GM23338 (cell line): ENCODE results near the gene ZAR1. TPM values are rescaled to one million over a fixed set of nuclear protein-coding genes. Genes with fewer than 3 reads are reported as not detected.

Experiments used
- ATAC-seq: fragments of 200-7000 bp; cut with Tn5 transposase; 3 replicates; pipeline ENCODE4 v1.9.1; 2020
- DNase-seq: peaks from one replicate; pipeline ENCODE4 v3.0.0-alpha.2; 2015; ENCODE audit warnings: low spot score
- H2AFZ ChIP-seq: fragments of 200-600 bp; sonication (generic); 2 replicates; pipeline ENCODE4 v1.8.0; 2016; ENCODE audit warnings: antibody characterized with exemption, mild to moderate bottlenecking, moderate library complexity
- H3F3A ChIP-seq: fragments of 200-600 bp; sonication (generic); replicated peaks from 2 replicates; pipeline ENCODE4 v1.8.0; 2017; ENCODE audit warnings: antibody characterized with exemption, mixed run types, low read depth
- H3K27ac ChIP-seq: fragments of 200-600 bp; sonication (generic); 2 replicates; pipeline ENCODE4 v1.6.1; 2016; ENCODE audit warnings: low read depth
- H3K27me3 ChIP-seq: fragments of 200-600 bp; sonication (generic); 2 replicates; pipeline ENCODE4 v1.8.0; 2016; ENCODE audit warnings: mild to moderate bottlenecking, mixed run types, moderate library complexity; ENCODE audit not compliant: insufficient read depth
- H3K36me3 ChIP-seq: fragments of 200-600 bp; sonication (generic); 2 replicates; pipeline ENCODE4 v1.8.0; 2016; ENCODE audit warnings: mild to moderate bottlenecking; ENCODE audit not compliant: insufficient read depth
- H3K4me1 ChIP-seq: fragments of 200-600 bp; sonication (generic); 2 replicates; pipeline ENCODE4 v1.8.0; 2016; ENCODE audit warnings: mild to moderate bottlenecking, moderate library complexity; ENCODE audit not compliant: insufficient read depth
- H3K4me2 ChIP-seq: fragments of 200-600 bp; sonication (generic); 2 replicates; pipeline ENCODE4 v1.7.1; 2017; ENCODE audit warnings: mixed run types
- H3K4me3 ChIP-seq: fragments of 200-600 bp; sonication (generic); 2 replicates; pipeline ENCODE4 v1.6.1; 2016; ENCODE audit warnings: mixed run types
- H3K79me2 ChIP-seq: fragments of 200-600 bp; sonication (generic); replicated peaks from 2 replicates; pipeline ENCODE4 v1.8.0; 2017; ENCODE audit warnings: mild to moderate bottlenecking; ENCODE audit not compliant: insufficient read depth
- H3K9me2 ChIP-seq: fragments of 200-600 bp; sonication (generic); 2 replicates; pipeline ENCODE4 v1.8.0; 2017; ENCODE audit not compliant: insufficient read depth
- H4K20me1 ChIP-seq: fragments of 200-600 bp; sonication (generic); replicated peaks from 2 replicates; pipeline ENCODE4 v1.8.0; 2017; ENCODE audit warnings: mild to moderate bottlenecking; ENCODE audit not compliant: insufficient read depth
- H3K27ac Mint-ChIP-seq: 2 replicates; pipeline ENCODE4 v1.8.0; 2020; ENCODE audit warnings: inconsistent platforms, mild to moderate bottlenecking, moderate library complexity, mixed read lengths
- H3K27me3 Mint-ChIP-seq: 3 replicates; pipeline ENCODE4 v1.8.0; 2022; ENCODE audit warnings: low read depth, mild to moderate bottlenecking, moderate library complexity, mixed read lengths, inconsistent platforms; ENCODE audit not compliant: insufficient read depth, poor library complexity
- H3K36me3 Mint-ChIP-seq: 3 replicates; pipeline ENCODE4 v1.8.0; 2021; ENCODE audit warnings: low read depth, mild to moderate bottlenecking, inconsistent platforms, moderate library complexity, mixed read lengths
- H3K4me1 Mint-ChIP-seq: 3 replicates; pipeline ENCODE4 v1.8.0; 2020; ENCODE audit warnings: mild to moderate bottlenecking, inconsistent platforms, mixed read lengths
- H3K4me3 Mint-ChIP-seq: 3 replicates; pipeline ENCODE4 v1.8.0; 2021; ENCODE audit warnings: moderate library complexity, mild to moderate bottlenecking, inconsistent platforms, mixed read lengths
- H3K9me3 Mint-ChIP-seq: 3 replicates; pipeline ENCODE4 v1.8.0; 2020; ENCODE audit warnings: moderate library complexity, mild to moderate bottlenecking, inconsistent platforms, mixed read lengths
- CREB1 ChIP-seq: fragments of 250-450 bp; sonication (Bioruptor Pico); IDR thresholded peaks from 2 replicates; pipeline ENCODE4 v1.5.0; 2020; ENCODE audit warnings: low read depth, mild to moderate bottlenecking, moderate library complexity
- CTCF ChIP-seq, 2 experiments: fragments of 200-600 bp in 1 of 2; sonication (generic) in 1 of 2; conservative IDR thresholded peaks; 2 replicates each; pipeline versions ENCODE4 v1.5.1 to v1.6.1; 2016 to 2017; ENCODE audit warnings: antibody characterized with exemption in 2 of 2, low read depth in 2 of 2, mild to moderate bottlenecking in 2 of 2, moderate library complexity in 1 of 2
- EZH2phosphoT487 ChIP-seq: fragments of 200-600 bp; sonication (generic); IDR thresholded peaks from one replicate; pipeline ENCODE4 v1.8.1; 2018; ENCODE audit warnings: antibody characterized with exemption; ENCODE audit not compliant: unreplicated experiment
- JUNB ChIP-seq: IDR thresholded peaks from one replicate; pipeline ENCODE4 v1.6.1; 2016; ENCODE audit warnings: antibody characterized with exemption; ENCODE audit not compliant: unreplicated experiment
- POLR2AphosphoS5 ChIP-seq: IDR thresholded peaks from 2 replicates; pipeline ENCODE4 v1.6.1; 2016; ENCODE audit warnings: antibody characterized with exemption, low read depth
- STAT1 ChIP-seq: IDR thresholded peaks from one replicate; pipeline ENCODE4 v1.6.1; 2016; ENCODE audit warnings: antibody characterized with exemption; ENCODE audit not compliant: unreplicated experiment
- ZNF114 ChIP-seq: fragments of 250-450 bp; sonication (Bioruptor Pico); IDR thresholded peaks from 2 replicates; pipeline ENCODE4 v1.5.0; 2020; ENCODE audit warnings: mild to moderate bottlenecking, moderate library complexity
- ZNF462 ChIP-seq: fragments of 250-450 bp; sonication (Bioruptor Pico); IDR thresholded peaks from 2 replicates; pipeline ENCODE4 v1.5.0; 2020; ENCODE audit warnings: mild to moderate bottlenecking, moderate library complexity
- polyA plus RNA-seq: library from polyadenylated mRNA; unstranded; fragments of >200 nt; fragmentation: Nextera tagmentation; extraction: Ambion mirVana; gene quantifications from 2 replicates; pipeline ENCODE4 v1.2.1, GENCODE V29; 2016
- total RNA-seq: library from RNA; depleted of rRNA; stranded (reverse); fragments of >200 nt; shearing (Covaris generic); gene quantifications from 2 replicates; pipeline ENCODE4 v1.2.3, GENCODE V29; 2014

Gene ZAR1
- total and polyA plus RNA-seq, 2 experiments from 2014 or later, result 0.27 to 1.6 TPM

GRCh38 chr4:48446642-48447041 is 43.4 kb upstream of the ZAR1 start (continued):
- TF ChIP-seq ZNF462 (CRISPR knock-in tag), result no peak

GRCh38 chr4:48449151-48449550 is 40.9 kb upstream of the ZAR1 start:
- no peak for DNase-seq
- peak overlapping the region; percentile 90 for H2AFZ ChIP-seq
- no peak for TF ChIP-seq ZNF462 (CRISPR knock-in tag)
- TF ChIP-seq STAT1, result no peak
- no peak for TF ChIP-seq CTCF (conservative IDR thresholded peaks at IDR 0.05; ENCODE audit: low read depth in 2 of 2)
- no peak for TF ChIP-seq CREB1 (CRISPR knock-in tag)
- TF ChIP-seq EZH2phosphoT487, result no peak
- no peak for TF ChIP-seq ZNF114 (CRISPR knock-in tag)
- no peak for TF ChIP-seq JUNB
- TF ChIP-seq POLR2AphosphoS5, result no peak

More at GRCh38 chr4:48449151-48449550, 40.9 kb upstream of the ZAR1 start:
- Histone ChIP-seq H3F3A (peaks cover 3% of the 10 kb centered on the region; the same call in 1 of the 2 replicates), H3K27ac (no peak overlapping the region), H3K4me3 (no peak overlapping the region), H3K36me3 (no peaks in the 10 kb centered on the region), H3K9me2 (0 out of 2 replicates have a peak, but pooled peaks cover 2% of the 10 kb centered on the region), H3K4me1 (no peaks in the 10 kb centered on the region), H4K20me1 (no peaks in the 10 kb centered on the region), H3K27me3 (no peaks in the 10 kb centered on the region), H3K4me2 (no peak overlapping the region), H3K79me2 (no peaks in the 10 kb centered on the region)
- no peaks in the 10 kb centered on the region for H3K36me3 Mint-ChIP-seq
- H3K4me3 Mint-ChIP-seq, result no peak overlapping the region
- H3K4me1 Mint-ChIP-seq, result no peaks in the 10 kb centered on the region
- no peaks in the 10 kb centered on the region for H3K9me3 Mint-ChIP-seq
- H3K27ac Mint-ChIP-seq, result no peak overlapping the region
- no peaks in the 10 kb centered on the region for H3K27me3 Mint-ChIP-seq
- no peak for ATAC-seq
